Stimulated activated CD4-positive, alpha-beta T cell treated with anti-CD3 and anti-CD28 coated beads, Interleukin-1b, Interleukin-23, amount 100 ng/mL, for 24 hours (primary cell): ENCODE measurements around the gene PCDHB7.
"Not testable (repeated sequence)": the region's sequence is repeated elsewhere in the genome, so short reads cannot be mapped to it uniquely, and the experiment has no call there.

Experiments used
- DNase-seq, 4 experiments: peaks; one replicate each; pipeline ENCODE4 v3.0.0-alpha.2; 2020; ENCODE audit warnings: low read depth in 4 of 4, low spot score in 1 of 4

The PCDHB7 gene

GRCh38 chr5:141172381-141173204 is at the start of gene PCDHB7:
TSS of gene PCDHB7 (plus strand) at chr5:141172644. CDS start at chr5:141172836, 192 bp downstream.
- DNase-seq = no peak

GRCh38 chr5:141123396-141124135 is 48.9 kb upstream of the PCDHB7 start:
- not testable (repeated sequence) for DNase-seq

- no peak for DNase-seq
These were observed 45.1 kb upstream of the PCDHB7 start for GRCh38 chr5:141127305-141127704.

GRCh38 chr5:141135030-141135717 is 37.3 kb upstream of the PCDHB7 start, which contains the start of gene PCDHB5:
TSS of gene PCDHB5 (plus strand) at chr5:141135206. CDS start at chr5:141135435, 229 bp downstream.
- DNase-seq = no peak

- DNase-seq = no peak
These were observed 36.7 kb upstream of the PCDHB7 start for GRCh38 chr5:141135718-141136266.

- DNase-seq = not testable (repeated sequence)
These were observed 35.1 kb upstream of the PCDHB7 start for GRCh38 chr5:141137346-141137745.

- DNase-seq = no peak
These were observed 22.6 kb upstream of the PCDHB7 start, which contains the start of gene PCDHB6 for GRCh38 chr5:141149812-141150211. TSS of gene PCDHB6 (plus strand) at chr5:141150057. CDS start at chr5:141150258, 201 bp downstream.

- no peak for DNase-seq
These were observed 22.0 kb upstream of the PCDHB7 start for GRCh38 chr5:141150224-141150992.

- no peak for DNase-seq
These were observed 21.5 kb upstream of the PCDHB7 start for GRCh38 chr5:141150993-141151325.

- not testable (repeated sequence) for DNase-seq
These were observed 20.8 kb upstream of the PCDHB7 start for GRCh38 chr5:141151632-141152031.

- DNase-seq = not testable (repeated sequence)
These were observed 20.3 kb upstream of the PCDHB7 start for GRCh38 chr5:141152096-141152495.

GRCh38 chr5:141155540-141156374 is 16.7 kb upstream of the PCDHB7 start:
- no peak for DNase-seq

GRCh38 chr5:141157356-141157755 is 15.1 kb upstream of the PCDHB7 start:
- not testable (repeated sequence) for DNase-seq

GRCh38 chr5:141157901-141158300 is 14.5 kb upstream of the PCDHB7 start:
- not testable (repeated sequence) for DNase-seq

GRCh38 chr5:141174291-141175104 is 2.1 kb downstream of the PCDHB7 start:
- not testable (repeated sequence) for DNase-seq

- DNase-seq = no peak
These were observed 3.5 kb downstream of the PCDHB7 start for GRCh38 chr5:141175933-141176332.

GRCh38 chr5:141177577-141178191 is 5.2 kb downstream of the PCDHB7 start, which contains the start of gene PCDHB8:
TSS of gene PCDHB8 (plus strand) at chr5:141177790. CDS start at chr5:141178035, 245 bp downstream.
- not testable (repeated sequence) for DNase-seq

- not testable (repeated sequence) for DNase-seq
These were observed 6.9 kb downstream of the PCDHB7 start for GRCh38 chr5:141179371-141179770.
